ENCODE measurements around the gene AFAP1. TPM values are rescaled to one million over a fixed set of nuclear protein-coding genes. Genes with fewer than 3 reads are reported as not detected.

AFAP1 gene
- total and polyA plus RNA-seq, 5 donors from 2014 or later, result 1.8 to 5.0 (median 2.2) TPM

DNA sequence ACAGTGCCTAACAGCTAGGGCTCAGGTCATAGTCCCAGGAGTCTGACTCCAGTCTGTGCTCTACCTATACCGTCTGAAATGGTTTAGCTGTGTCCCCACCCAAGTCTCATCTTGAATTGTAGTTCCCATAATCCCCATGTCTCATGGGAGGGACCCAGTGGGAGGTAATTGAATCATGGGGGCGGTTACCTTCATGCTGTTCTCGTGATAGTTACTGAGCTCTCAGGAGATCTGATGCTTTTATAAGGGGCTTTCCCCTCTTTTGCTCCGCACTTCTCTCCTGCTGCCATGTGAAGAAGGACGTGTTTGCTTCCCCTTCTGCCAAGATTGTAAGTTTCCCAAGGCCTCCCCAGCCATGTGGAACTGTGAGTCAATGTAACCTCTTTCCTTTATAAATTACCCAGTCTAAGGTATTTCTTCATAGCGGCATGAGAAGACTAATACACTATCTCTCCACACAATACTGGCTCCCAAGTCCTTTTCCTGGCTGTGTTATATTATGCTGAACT, 110.8 kb downstream of the AFAP1 start:
- peaks cover 43% of the 10 kb centered on the region for H3K4me1 ChIP-seq (ENCODE audit: control insufficient read depth, insufficient read depth, low read length, poor library complexity, severe bottlenecking)
- H3K4me3 Mint-ChIP-seq, result peak overlapping the region in 2 of 4 donors; percentile 41 to 66
- no peak for ATAC-seq (ENCODE audit: low read depth in 2 of 2)

DNA sequence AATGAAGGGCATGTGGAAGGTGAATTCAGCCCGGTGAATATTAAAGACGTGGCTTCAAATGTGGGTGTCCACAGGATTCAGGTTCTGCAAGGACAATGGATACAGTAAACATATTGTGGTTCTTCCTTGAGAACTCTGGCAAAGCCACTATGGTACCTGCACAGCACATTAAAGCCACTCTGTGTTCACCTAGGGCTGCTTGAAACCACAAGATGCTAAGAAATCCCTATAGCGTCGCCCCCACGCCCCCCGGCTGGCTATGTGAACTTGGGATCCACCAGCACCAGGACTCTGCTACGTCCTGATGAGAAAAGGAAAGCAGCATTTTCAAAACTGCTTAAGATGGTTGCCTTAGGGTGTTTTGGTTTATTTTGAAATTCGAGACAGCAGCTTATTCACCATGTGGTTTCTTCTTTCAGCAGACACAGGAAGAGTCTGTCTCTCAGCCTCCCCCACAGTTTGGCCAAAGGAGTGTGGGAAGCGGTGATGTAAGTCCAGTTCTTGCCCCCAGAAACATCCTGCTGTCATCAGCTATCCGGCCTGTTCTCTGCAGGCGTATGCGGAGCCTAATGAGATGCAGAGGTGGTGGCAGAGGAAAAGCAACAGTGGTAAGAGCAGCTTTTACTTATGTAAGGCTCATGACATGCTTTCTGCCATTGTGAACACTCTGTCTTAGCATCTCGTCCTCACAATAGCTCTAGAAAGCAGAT, 111.5 kb downstream of the AFAP1 start:
- Mint-ChIP-seq H3K36me3 (peaks cover 8% of the 10 kb centered on the region), H3K27me3 (no peaks in the 10 kb centered on the region), H3K27ac (peak overlapping the region; percentile 89 to 97 (median 90)), H3K4me1 (peaks cover 33 to 61% (median 50%) of the 10 kb centered on the region in 4 donors), H3K4me3 (peak overlapping the region; percentile 41 to 69 (median 66)), H3K9me3 (peaks cover 0 to 1% (median 0%) of the 10 kb centered on the region in 7 donors)
- Histone ChIP-seq H3K4me1 (ENCODE audit: control insufficient read depth, insufficient read depth, low read length, poor library complexity, severe bottlenecking) (peaks cover 43% of the 10 kb centered on the region), H3K27ac (ENCODE audit: insufficient read depth, low read length, poor library complexity, severe bottlenecking) (peak overlapping the region; percentile 62), H3K9me3 (ENCODE audit: control insufficient read depth in 2 of 2, low read length in 2 of 2) (no peaks in the 10 kb centered on the region), H3K27me3 (ENCODE audit: control insufficient read depth, insufficient read depth, low read length) (no peaks in the 10 kb centered on the region), H3K4me3 (ENCODE audit: low read depth, low read length) (peak overlapping the region; percentile 61), H3K36me3 (ENCODE audit: control insufficient read depth, insufficient read depth, low read length) (no peaks in the 10 kb centered on the region)
- ATAC-seq (ENCODE audit: low read depth in 2 of 2), result peak; percentile 65 to 68
- peak; percentile 14 to 56 (median 37) for DNase-seq

More for the DNA sequence above, 110.8 kb downstream of the AFAP1 start:
- peak overlapping the region; percentile 62 for H3K27ac ChIP-seq (ENCODE audit: insufficient read depth, low read length, poor library complexity, severe bottlenecking)
- Mint-ChIP-seq H3K4me1 (peaks cover 33 to 61% (median 50%) of the 10 kb centered on the region in 4 donors), H3K27me3 (no peaks in the 10 kb centered on the region), H3K27ac (peak overlapping the region; percentile 89 to 97 (median 90)), H3K9me3 (peaks cover 0 to 1% (median 0%) of the 10 kb centered on the region in 7 donors), H3K36me3 (peaks cover 8% of the 10 kb centered on the region)
- H3K27me3 ChIP-seq (ENCODE audit: control insufficient read depth, insufficient read depth, low read length), result no peaks in the 10 kb centered on the region
- no peaks in the 10 kb centered on the region for H3K9me3 ChIP-seq (ENCODE audit: control insufficient read depth in 2 of 2, low read length in 2 of 2)
- no peaks in the 10 kb centered on the region for H3K36me3 ChIP-seq (ENCODE audit: control insufficient read depth, insufficient read depth, low read length)
- H3K4me3 ChIP-seq (ENCODE audit: low read depth, low read length), result peak overlapping the region; percentile 61
- DNase-seq, result no peak

DNA sequence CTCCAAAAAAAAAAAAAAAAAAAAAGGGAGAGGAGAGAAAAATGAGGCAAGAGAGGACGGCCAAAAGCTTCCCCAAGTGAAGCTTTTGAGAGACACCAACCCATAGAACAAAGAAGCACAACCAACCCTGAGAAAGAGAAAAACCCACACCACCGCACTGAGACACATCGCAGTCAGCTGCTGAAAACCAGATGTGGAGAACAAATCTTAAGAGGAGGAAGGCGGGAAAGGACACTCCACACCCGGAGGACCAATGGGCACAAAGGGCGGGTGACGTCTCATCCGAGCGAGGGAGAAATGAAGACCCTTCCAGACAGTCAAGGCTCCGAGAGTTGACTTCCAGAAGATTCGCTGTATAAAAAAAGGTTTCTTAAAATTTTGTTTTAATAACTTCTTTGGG, 112.1 kb downstream of the AFAP1 start:
- no peak for ATAC-seq (ENCODE audit: low read depth in 2 of 2)
- H3K27me3 Mint-ChIP-seq, result no peaks in the 10 kb centered on the region
- H3K9me3 ChIP-seq (ENCODE audit: control insufficient read depth in 2 of 2, low read length in 2 of 2), result no peaks in the 10 kb centered on the region
- H3K4me3 ChIP-seq (ENCODE audit: low read depth, low read length), result peak overlapping the region; percentile 61
- peaks cover 43% of the 10 kb centered on the region for H3K4me1 ChIP-seq (ENCODE audit: control insufficient read depth, insufficient read depth, low read length, poor library complexity, severe bottlenecking)
- H3K4me3 Mint-ChIP-seq, result peak overlapping the region in 2 of 4 donors; percentile 67 to 69
- no peaks in the 10 kb centered on the region for H3K36me3 ChIP-seq (ENCODE audit: control insufficient read depth, insufficient read depth, low read length)
- no peaks in the 10 kb centered on the region for H3K27me3 ChIP-seq (ENCODE audit: control insufficient read depth, insufficient read depth, low read length)
- peaks cover 32 to 58% (median 46%) of the 10 kb centered on the region in 4 donors for H3K4me1 Mint-ChIP-seq
- H3K9me3 Mint-ChIP-seq, result peaks cover 0 to 1% (median 0%) of the 10 kb centered on the region in 7 donors
- H3K27ac ChIP-seq (ENCODE audit: insufficient read depth, low read length, poor library complexity, severe bottlenecking), result peak overlapping the region; percentile 62
- H3K36me3 Mint-ChIP-seq, result peaks cover 8% of the 10 kb centered on the region
- no peak for DNase-seq
- peak overlapping the region; percentile 89 to 97 (median 90) for H3K27ac Mint-ChIP-seq

GRCh38 chr4:7826909-7827306, 112.8 kb downstream of the AFAP1 start:
- H3K27me3 Mint-ChIP-seq, result no peaks in the 10 kb centered on the region
- H3K4me1 ChIP-seq (ENCODE audit: control insufficient read depth, insufficient read depth, low read length, poor library complexity, severe bottlenecking), result peaks cover 42% of the 10 kb centered on the region
- no peak for DNase-seq
- H3K27ac ChIP-seq (ENCODE audit: insufficient read depth, low read length, poor library complexity, severe bottlenecking), result no peak overlapping the region
- peak overlapping the region in 2 of 4 donors; percentile 24 to 38 for H3K4me3 Mint-ChIP-seq
- H3K9me3 ChIP-seq (ENCODE audit: control insufficient read depth in 2 of 2, low read length in 2 of 2), result no peaks in the 10 kb centered on the region
- no peak overlapping the region for H3K4me3 ChIP-seq (ENCODE audit: low read depth, low read length)
- peak overlapping the region; percentile 4 to 83 (median 83) for H3K27ac Mint-ChIP-seq
- H3K27me3 ChIP-seq (ENCODE audit: control insufficient read depth, insufficient read depth, low read length), result no peaks in the 10 kb centered on the region
- H3K36me3 ChIP-seq (ENCODE audit: control insufficient read depth, insufficient read depth, low read length), result no peaks in the 10 kb centered on the region
- ATAC-seq (ENCODE audit: low read depth in 2 of 2), result no peak
- H3K36me3 Mint-ChIP-seq, result peaks cover 8% of the 10 kb centered on the region
- H3K4me1 Mint-ChIP-seq, result peaks cover 26 to 52% (median 41%) of the 10 kb centered on the region in 4 donors
- peaks cover 0 to 1% (median 0%) of the 10 kb centered on the region in 7 donors for H3K9me3 Mint-ChIP-seq

DNA sequence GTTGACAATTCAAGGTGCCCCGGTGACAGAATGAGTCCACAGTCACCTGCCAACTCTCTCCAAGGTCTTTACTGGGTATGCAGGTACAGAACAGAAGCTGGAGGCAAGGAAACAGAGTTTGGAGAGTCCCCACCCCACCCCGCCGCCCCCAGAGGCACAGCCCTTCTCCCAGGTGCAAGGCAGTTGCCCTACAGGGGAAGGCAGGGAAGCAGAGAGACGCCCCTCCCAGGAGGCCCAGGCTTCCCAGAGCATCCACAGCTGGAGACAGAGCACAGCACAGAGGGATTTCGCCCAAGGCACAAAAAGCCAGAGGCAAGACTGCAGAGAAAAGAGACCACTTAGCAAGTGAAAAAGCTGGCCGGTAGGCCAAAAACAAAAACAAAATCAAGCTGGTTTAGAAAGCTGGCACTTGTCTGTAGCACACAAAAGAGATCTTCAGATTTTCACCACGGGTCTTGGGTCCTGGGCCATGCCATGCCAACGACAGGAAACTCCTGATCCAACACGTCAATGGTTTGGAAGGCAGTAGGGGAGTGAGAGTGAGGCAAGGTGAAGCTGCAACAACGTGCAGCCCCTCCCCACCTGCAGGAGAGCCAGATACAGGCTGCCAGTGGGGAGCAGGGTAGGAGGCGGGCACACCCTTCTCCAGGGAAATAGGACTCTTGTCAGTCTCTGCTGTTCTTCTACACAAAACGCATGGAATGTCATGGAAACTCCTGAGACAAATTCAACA, 113.3 kb downstream of the AFAP1 start:
- Histone ChIP-seq H3K36me3 (ENCODE audit: control insufficient read depth, insufficient read depth, low read length) (no peaks in the 10 kb centered on the region), H3K9me3 (ENCODE audit: control insufficient read depth in 2 of 2, low read length in 2 of 2) (no peaks in the 10 kb centered on the region), H3K27ac (ENCODE audit: insufficient read depth, low read length, poor library complexity, severe bottlenecking) (no peak overlapping the region), H3K4me3 (ENCODE audit: low read depth, low read length) (no peak overlapping the region), H3K27me3 (ENCODE audit: control insufficient read depth, insufficient read depth, low read length) (no peaks in the 10 kb centered on the region), H3K4me1 (ENCODE audit: control insufficient read depth, insufficient read depth, low read length, poor library complexity, severe bottlenecking) (peaks cover 36% of the 10 kb centered on the region)
- Mint-ChIP-seq H3K36me3 (peaks cover 8% of the 10 kb centered on the region), H3K27ac (peak overlapping the region; percentile 43 to 83 (median 48)), H3K9me3 (peaks cover 0 to 1% (median 0%) of the 10 kb centered on the region in 7 donors), H3K27me3 (no peaks in the 10 kb centered on the region), H3K4me3 (peak overlapping the region in 1 of 4 donors; percentile 24), H3K4me1 (peaks cover 23 to 49% (median 37%) of the 10 kb centered on the region in 4 donors)
- DNase-seq (no peak), ATAC-seq (ENCODE audit: low read depth in 2 of 2) (no peak)

DNA sequence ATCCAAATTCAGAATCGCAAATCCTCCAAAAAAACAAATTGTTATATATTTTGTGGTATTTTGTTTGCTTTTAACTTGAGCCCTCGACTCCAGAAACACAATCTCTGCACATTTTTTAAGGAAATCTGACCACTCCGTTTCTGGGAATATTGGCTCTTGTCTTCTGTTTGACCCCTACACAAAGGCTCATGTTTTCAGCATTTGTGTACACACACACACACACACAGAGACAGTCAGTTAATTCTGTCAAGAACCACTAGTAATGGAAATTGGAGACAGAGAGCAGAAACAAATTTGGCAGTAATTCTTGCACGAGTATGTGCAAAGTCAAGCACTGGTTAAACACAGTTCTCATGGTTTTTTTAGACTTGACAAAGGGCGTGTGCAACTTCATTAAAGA, 115.4 kb downstream of the AFAP1 start:
- Histone ChIP-seq H3K9me3 (ENCODE audit: control insufficient read depth in 2 of 2, low read length in 2 of 2) (no peaks in the 10 kb centered on the region), H3K27ac (ENCODE audit: insufficient read depth, low read length, poor library complexity, severe bottlenecking) (no peak overlapping the region), H3K4me3 (ENCODE audit: low read depth, low read length) (no peak overlapping the region), H3K36me3 (ENCODE audit: control insufficient read depth, insufficient read depth, low read length) (no peaks in the 10 kb centered on the region), H3K4me1 (ENCODE audit: control insufficient read depth, insufficient read depth, low read length, poor library complexity, severe bottlenecking) (peaks cover 19% of the 10 kb centered on the region), H3K27me3 (ENCODE audit: control insufficient read depth, insufficient read depth, low read length) (no peaks in the 10 kb centered on the region)
- H3K9me3 Mint-ChIP-seq, result peaks cover 0 to 1% (median 0%) of the 10 kb centered on the region in 7 donors
- H3K4me1 Mint-ChIP-seq, result peaks cover 10 to 35% (median 22%) of the 10 kb centered on the region in 4 donors
- peaks cover 11% of the 10 kb centered on the region for H3K36me3 Mint-ChIP-seq
- no peaks in the 10 kb centered on the region for H3K27me3 Mint-ChIP-seq
- DNase-seq, result no peak
- H3K27ac Mint-ChIP-seq, result no peak overlapping the region
- H3K4me3 Mint-ChIP-seq, result peak overlapping the region in 1 of 4 donors; percentile 17
- ATAC-seq (ENCODE audit: low read depth in 2 of 2), result no peak

DNA sequence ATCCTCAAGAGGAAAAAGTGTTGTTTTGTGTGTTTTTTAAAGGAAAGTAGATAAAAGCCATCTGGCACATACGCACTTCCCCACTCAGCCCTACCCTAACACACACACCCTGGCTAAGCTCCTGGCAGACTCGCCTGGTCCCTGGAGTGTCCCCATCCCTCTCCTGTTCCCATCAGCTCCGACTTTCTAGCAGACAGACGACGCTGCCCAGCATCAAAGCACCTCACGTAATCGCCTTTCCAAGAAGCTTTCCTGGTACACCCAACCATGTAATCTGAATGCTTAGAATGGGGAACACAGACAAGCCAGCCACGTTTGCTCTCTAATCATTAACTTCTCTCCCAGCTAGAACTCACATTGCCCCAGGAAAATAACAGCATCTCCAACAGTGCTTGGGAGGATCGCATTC, 116.2 kb downstream of the AFAP1 start:
- no peaks in the 10 kb centered on the region for H3K27me3 Mint-ChIP-seq

More for the DNA sequence above, 116.2 kb downstream of the AFAP1 start:
- Histone ChIP-seq H3K27me3 (ENCODE audit: control insufficient read depth, insufficient read depth, low read length) (no peaks in the 10 kb centered on the region), H3K36me3 (ENCODE audit: control insufficient read depth, insufficient read depth, low read length) (no peaks in the 10 kb centered on the region), H3K27ac (ENCODE audit: insufficient read depth, low read length, poor library complexity, severe bottlenecking) (no peak overlapping the region), H3K4me3 (ENCODE audit: low read depth, low read length) (no peak overlapping the region), H3K9me3 (ENCODE audit: control insufficient read depth in 2 of 2, low read length in 2 of 2) (no peaks in the 10 kb centered on the region), H3K4me1 (ENCODE audit: control insufficient read depth, insufficient read depth, low read length, poor library complexity, severe bottlenecking) (peaks cover 11% of the 10 kb centered on the region)
- no peak for ATAC-seq (ENCODE audit: low read depth in 2 of 2)
- Mint-ChIP-seq H3K27ac (peak overlapping the region in 1 of 3 donors; percentile 12), H3K36me3 (peaks cover 11% of the 10 kb centered on the region), H3K9me3 (peaks cover 0 to 1% (median 0%) of the 10 kb centered on the region in 7 donors), H3K4me1 (peaks cover 2 to 27% (median 17%) of the 10 kb centered on the region in 4 donors), H3K4me3 (no peak overlapping the region)
- no peak for DNase-seq
